HT-29 (cell line): Measurements from ENCODE around the gene ERVW-1. TPM values are rescaled to one million over a fixed set of nuclear protein-coding genes. Genes with fewer than 3 reads are reported as not detected.
"Not testable (repeated sequence)": the region's sequence is repeated elsewhere in the genome, so short reads cannot be mapped to it uniquely, and the experiment has no call there.

ENCODE experiments used
- DNase-seq: peaks from one replicate; pipeline ENCODE4 v3.0.0-alpha.2; 2015; ENCODE audit warnings: low spot score
- total RNA-seq: library from RNA; depleted of rRNA; stranded (reverse); fragments of >200 nt; shearing (Covaris generic); gene quantifications from 2 replicates; pipeline ENCODE4 v1.2.3, GENCODE V29; 2014; rRNA removed

ERVW-1 gene, protein sequence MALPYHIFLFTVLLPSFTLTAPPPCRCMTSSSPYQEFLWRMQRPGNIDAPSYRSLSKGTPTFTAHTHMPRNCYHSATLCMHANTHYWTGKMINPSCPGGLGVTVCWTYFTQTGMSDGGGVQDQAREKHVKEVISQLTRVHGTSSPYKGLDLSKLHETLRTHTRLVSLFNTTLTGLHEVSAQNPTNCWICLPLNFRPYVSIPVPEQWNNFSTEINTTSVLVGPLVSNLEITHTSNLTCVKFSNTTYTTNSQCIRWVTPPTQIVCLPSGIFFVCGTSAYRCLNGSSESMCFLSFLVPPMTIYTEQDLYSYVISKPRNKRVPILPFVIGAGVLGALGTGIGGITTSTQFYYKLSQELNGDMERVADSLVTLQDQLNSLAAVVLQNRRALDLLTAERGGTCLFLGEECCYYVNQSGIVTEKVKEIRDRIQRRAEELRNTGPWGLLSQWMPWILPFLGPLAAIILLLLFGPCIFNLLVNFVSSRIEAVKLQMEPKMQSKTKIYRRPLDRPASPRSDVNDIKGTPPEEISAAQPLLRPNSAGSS
- total RNA-seq: not detected in 2 replicates

GRCh38 chr7:92477681-92478080 is at the start of gene ERVW-1:
ERVW-1 (minus strand) TSS chr7:92477946; CDS start chr7:92470381, 7,565 bp downstream.
- not testable (repeated sequence) for DNase-seq

DNA sequence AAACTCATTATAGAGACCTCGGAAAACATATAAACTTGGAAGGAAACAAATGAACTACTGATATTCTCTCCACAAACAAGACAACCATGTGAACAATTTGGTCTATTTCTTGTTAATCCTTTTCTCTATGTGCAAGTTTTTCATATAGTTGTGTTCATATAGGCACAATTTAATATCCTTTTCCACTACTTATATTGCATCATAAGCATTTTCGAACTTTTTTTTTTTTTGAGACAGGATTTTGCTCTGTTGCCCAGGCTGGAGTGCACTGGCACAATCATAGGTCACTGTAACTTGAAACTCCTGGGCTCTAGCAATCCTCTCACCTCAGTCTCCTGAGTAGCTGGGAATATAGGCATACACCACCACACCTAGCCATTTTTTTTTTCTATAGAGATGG is 45.4 kb upstream of the ERVW-1 start:
- no peak for DNase-seq

- DNase-seq: no peak
Observed at GRCh38 chr7:92520024-92520423, 42.3 kb upstream of the ERVW-1 start.

GRCh38 chr7:92517631-92518030 is 39.9 kb upstream of the ERVW-1 start:
- no peak for DNase-seq

DNA sequence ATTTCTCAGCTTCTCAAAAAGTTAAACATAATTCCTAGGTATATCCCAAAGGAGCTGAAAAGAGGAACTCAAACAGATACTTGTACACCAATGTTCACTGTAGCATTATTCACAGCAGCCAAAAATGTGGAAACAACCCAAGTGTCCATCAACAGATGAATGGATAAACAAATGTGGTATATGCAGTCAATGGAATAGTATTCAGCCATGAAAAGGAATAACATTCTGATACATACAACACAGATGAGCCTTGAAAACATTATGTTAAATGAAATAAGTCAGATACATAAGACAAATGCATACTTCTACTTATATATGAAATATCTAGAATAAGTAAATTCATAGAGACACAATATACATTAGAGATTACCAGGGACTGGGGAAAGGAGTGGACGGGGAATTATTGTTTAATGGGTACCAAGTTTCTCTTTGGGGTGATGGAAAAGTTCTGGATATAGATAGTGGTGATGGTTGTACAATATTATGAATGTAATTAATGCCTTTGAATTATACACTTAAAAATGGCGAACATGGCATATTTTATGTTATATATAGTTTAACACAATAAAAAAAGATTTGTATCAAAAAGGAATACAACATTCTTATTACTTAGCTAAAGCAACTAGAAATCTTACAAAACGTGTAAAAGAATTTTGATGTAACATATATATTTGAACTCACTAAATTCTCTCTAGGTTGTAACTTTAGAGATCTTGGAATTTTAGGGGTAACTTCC is 35.6 kb upstream of the ERVW-1 start:
- DNase-seq: no peak

- DNase-seq: no peak
Observed at GRCh38 chr7:92508946-92509345, 31.2 kb upstream of the ERVW-1 start.

- no peak for DNase-seq
Observed at GRCh38 chr7:92506363-92506762, 28.6 kb upstream of the ERVW-1 start.

DNA sequence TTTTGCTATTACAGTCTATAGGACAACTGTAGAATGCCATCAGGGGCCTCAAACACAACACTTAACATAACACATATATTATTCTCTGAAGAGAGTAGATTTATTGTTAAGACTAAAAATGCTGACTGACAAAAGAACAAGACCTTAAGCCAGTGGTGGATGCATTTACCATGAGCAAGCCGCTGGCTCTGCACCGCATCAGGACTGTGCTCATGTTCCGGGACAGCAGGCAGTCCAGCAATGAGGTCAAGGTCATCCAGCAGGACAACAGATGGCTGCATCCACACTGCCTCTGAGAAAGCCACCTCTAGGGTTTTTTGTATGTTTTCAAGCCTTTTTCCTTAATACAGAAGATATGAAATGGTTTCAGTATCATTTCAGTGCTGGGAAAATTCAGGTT is 26.8 kb upstream of the ERVW-1 start:
- no peak for DNase-seq

GRCh38 chr7:92503767-92504166 is 26.0 kb upstream of the ERVW-1 start:
- no peak for DNase-seq

DNA sequence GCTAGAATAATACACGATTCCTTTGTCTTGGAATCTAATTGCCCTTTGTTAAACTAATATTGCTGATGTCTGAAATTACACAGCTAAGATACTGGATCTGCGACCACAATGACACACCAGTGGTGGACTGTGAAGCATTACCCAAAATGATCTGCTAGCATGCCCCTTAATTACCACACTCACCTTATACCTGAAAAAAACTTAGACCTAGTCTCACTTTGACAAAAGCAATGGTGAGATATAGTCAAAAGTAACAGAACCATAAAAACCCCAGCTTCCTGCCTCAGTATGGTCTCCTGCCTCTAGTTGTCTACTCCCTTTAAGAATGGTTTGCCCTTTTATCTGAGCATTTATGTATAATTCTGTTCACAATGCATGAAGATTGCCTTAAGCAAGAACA is 20.8 kb upstream of the ERVW-1 start:
- DNase-seq: no peak

GRCh38 chr7:92496876-92497275 is 19.1 kb upstream of the ERVW-1 start:
- DNase-seq: no peak

DNA sequence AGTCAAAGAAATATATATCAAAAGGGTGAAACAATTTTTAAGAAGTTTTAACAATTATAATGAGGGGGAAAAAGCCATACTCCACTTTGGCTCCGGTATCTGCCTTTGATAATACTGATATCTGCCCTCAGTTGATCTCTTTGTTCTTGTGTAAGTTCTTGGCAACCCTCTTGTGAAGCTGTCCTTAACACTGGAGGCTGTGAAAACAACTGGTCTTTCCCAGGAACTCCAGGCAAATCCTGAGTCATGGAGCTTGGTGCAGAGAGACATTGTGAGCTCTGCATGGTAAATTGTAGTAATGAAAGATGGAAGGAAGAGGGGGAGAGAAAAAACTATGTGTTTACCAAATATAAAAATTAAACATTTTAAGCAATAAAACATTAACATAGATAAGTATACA is 11.9 kb upstream of the ERVW-1 start:
- DNase-seq: no peak

- DNase-seq: no peak
Observed at GRCh38 chr7:92487804-92488203, 10.1 kb upstream of the ERVW-1 start.

- DNase-seq: no peak
Observed at GRCh38 chr7:92485974-92486373, 8.2 kb upstream of the ERVW-1 start.

GRCh38 chr7:92485267-92485892 is 7.6 kb upstream of the ERVW-1 start:
- DNase-seq: no peak

GRCh38 chr7:92484226-92484625 is 6.5 kb upstream of the ERVW-1 start:
- DNase-seq: not testable (repeated sequence)

DNA sequence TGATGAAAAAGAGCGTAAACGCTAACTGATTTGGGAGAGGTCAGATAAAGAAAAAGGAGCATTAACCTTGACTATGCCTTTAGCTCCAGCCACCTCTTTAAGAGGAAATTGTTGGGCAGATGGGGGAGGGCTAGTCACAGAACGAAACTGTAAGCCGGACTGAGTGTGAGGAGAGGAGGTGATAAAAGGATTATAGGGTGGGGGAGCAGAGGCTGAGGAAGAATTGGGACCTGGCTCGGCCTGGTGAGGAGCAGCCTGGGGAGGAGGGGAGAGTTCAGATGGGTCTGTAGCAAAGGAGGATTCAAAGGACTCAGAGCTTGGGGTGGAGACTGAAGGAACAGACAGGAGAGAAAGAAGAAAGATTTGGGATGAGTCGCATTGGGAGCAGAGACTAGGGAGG is 5.9 kb upstream of the ERVW-1 start:
- DNase-seq: not testable (repeated sequence)

DNA sequence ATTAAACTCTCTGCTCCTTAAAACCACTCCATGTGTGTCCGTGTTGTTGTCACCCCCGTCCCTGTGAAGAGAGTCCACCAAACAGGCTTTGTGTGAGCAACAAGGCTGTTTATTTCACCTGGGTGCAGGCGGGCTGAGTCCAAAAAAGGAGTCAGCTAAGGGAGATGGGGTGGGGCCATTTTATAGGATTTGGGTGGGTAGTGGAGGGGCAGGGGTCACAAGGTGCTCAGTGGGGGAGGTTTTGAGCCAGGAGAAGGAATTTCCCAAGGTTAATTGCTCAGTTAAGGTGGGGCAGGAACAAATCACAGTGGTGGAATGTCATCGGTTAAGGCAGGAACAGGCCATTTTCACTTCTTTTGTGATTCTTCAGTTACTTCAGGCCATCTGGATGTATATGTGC is 1.4 kb upstream of the ERVW-1 start:
- DNase-seq: not testable (repeated sequence)

- DNase-seq: no peak
Observed at GRCh38 chr7:92478711-92479110, 965 bp upstream of the ERVW-1 start.

DNA sequence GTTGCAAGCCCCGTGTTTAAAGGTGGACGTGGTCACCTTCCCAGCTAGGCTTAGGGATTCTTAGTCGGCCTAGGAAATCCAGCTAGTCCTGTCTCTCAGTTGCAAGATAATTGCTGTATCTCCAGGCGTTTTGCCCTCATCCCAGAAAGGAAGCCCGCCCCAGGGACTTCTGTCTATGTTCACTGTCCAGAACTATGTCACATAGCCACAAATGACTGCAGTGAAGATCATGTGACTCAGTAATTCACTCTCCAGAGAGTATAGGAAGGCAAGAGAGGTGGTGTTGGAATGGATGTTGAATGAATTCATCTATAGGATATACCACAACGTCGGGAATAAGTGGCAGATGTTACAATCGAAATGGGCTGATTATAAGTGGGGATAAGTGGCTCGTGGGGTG is 349 bp upstream of the ERVW-1 start:
- DNase-seq: no peak

DNA sequence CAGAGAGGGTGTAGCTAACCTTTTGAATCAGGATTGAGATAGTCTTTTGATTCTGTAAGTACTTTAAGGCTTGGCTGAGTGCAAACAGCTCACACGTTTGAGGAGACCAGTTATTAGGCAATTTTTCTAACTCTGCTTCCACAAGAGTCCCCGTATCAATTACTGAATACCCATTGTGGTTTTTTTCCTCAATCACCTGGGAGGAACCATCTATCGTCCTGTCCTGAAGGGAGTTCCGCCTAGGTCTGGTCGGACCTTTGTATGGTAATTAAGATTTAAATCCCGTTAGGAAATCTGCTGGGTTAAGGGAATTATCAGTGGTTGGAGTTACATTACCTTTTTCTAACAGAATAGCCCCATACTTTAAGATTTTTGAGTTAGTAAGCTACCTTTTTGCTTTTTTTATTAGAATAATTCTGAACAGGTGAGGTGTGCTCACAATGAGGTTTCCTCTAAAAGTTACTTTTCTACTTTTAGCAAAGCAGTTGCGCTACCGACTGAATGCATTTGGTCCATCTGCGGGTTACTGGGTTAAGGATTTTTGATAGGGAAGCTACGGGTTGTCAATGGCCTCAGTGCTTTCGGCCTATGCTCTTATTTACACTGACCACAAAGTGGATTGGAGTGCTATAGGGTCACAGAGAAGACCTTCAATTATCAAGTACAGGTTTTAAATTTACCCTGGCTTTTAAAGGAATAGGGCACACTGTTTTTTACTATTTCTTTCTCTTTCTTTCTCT is 1.7 kb downstream of the ERVW-1 start:
- not testable (repeated sequence) for DNase-seq
